ENCODE measurements around the gene CCDC15.

Gene CCDC15

DNA sequence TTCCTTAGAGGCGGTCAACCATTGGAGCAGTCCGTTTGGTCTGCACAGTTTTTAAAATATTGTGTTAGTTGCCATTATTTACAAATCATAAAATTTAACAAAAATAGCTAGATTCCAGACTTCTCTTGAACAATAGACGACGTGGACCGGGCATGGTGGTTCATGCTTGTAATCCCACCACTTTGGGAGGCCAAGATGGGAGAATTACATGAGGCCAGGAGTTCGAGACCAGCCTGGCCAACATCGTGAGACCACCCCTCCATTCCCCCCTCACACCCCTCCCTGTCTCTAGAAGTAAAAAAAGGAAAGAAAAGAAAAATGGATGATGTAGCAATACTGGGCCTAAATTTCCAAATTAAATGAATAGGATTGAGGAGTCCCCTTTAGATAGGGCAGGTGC lies 110.1 kb downstream of the CCDC15 start:
- DNase-seq (ENCODE audit: low read depth in 2 of 2): no peak

DNA sequence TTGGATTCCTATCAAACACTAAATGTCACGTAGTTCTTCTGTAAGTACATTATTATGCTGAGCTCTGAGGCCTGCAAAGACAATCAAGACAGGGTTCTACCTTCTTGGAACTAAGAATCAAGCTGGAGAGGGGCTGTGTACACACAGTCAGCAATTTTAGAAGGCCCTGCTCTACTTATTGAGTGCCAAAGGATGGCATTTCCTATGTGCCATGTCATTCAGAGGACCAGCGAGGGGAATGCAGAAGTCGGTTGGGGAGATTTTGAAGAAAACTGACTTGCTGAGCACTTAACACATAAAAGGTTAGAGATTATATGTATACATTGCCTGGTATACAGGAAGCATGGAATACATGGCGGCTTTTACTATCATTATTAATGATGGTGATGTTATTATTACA lies 114.4 kb downstream of the CCDC15 start:
- DNase-seq (ENCODE audit: low read depth in 2 of 2): no peak

DNA sequence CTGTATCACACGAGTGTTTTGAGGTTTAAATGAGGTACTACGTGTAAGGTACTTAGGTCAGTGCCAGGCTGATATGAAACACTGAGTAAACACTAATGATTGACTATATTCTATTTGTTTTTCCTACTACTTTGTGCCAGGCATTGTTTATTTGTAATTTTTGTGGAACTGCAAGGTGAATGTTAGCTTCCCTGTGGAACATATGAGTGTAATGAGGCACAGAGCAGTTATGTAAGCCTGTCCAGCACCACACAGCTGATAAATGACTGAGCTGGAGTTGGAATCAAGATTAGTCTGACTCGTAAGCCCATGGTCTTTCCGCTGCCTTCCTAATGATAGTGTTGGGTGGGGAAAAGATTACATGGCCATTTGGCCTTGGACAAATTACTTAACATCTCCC lies 115.0 kb downstream of the CCDC15 start:
- DNase-seq (ENCODE audit: low read depth in 2 of 2): no peak

DNA sequence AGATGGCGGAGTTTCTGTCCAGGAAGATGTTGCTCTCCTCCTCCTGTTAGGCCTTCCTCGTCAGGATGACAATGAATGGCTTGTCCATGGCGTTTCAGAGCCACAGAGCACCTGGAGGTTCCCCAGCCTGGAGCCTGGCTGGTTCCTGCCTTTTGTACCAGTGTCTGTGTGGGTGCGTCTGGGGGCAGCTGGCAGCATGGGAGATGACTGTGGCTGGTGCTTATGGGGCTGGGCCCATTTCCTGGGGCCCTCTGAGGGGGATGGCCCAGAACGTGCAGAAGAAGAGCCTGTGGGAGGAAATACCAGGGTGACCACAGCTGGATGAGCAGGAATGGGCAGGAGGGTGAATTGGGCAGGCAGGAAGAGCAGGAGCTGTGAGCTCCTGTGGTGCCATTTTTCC lies 115.8 kb downstream of the CCDC15 start:
- no peak for DNase-seq (ENCODE audit: low read depth in 2 of 2)

DNA sequence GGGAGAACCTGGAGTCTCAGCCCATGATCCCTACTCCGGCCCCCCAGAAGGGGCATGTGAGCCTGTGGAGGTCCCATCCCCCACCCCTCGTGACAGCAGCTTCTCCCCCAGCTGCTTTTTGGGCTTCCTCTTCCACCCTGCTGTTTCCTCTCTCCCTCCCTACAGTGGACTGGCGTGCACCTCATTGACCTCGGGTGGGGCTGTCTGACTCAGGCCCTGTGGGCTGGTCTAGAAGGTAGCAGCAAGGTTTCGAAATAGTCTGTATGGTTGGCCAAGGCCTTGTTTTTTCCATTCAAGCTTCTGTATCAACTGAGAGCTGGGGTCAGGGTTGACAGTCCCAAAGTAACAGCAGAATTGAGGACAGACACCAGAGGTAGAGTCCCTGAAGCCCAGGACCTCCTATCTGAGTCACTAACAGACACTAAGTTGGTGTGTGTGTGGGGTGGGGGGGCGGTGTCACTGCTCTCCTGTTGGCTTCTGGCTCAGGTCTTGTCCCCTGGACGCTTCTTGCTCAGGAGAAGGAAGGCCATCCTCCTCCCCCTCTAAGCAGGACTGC lies 116.8 kb downstream of the CCDC15 start:
- DNase-seq (ENCODE audit: low read depth in 2 of 2): no peak

DNA sequence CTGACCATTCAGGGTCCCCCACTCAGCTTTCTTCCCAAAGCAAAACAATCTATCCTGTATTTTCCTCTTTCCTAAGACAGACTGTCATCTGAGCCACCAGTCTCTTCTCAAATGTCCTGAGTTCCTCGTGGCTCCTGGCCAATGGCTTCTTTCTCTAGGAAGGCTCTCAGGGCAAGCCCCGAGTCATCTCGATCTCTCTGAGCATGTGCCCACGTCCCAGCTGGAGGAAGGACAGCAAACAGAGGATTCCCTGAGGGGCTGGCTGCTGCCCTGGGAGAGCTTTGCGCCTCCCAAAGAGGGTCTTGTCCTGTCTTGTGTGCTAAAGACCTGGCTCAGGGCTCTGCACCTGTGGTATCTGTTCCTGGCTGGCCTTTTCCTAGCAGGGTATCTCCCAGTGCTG lies 117.4 kb downstream of the CCDC15 start:
- no peak for DNase-seq (ENCODE audit: low read depth in 2 of 2)

DNA sequence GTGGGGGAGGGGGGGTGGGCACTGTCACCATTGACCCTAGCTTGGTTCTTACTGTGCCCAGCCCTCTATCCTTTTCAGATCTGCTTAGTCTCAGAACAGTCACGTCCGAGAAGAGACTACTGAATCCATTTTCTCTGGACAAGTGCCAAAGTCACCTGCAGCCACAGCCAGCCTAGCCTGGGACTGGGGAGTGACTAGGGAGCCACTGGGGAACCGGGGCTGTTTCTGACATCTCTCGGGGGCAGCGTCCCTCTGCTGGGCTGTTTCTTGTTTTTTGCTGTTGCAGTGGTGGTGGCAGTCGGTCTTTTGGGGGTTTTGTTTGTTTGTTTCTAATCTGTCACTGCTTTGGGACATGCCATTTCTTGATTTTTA lies 117.8 kb downstream of the CCDC15 start:
- DNase-seq (ENCODE audit: low read depth in 2 of 2): no peak

DNA sequence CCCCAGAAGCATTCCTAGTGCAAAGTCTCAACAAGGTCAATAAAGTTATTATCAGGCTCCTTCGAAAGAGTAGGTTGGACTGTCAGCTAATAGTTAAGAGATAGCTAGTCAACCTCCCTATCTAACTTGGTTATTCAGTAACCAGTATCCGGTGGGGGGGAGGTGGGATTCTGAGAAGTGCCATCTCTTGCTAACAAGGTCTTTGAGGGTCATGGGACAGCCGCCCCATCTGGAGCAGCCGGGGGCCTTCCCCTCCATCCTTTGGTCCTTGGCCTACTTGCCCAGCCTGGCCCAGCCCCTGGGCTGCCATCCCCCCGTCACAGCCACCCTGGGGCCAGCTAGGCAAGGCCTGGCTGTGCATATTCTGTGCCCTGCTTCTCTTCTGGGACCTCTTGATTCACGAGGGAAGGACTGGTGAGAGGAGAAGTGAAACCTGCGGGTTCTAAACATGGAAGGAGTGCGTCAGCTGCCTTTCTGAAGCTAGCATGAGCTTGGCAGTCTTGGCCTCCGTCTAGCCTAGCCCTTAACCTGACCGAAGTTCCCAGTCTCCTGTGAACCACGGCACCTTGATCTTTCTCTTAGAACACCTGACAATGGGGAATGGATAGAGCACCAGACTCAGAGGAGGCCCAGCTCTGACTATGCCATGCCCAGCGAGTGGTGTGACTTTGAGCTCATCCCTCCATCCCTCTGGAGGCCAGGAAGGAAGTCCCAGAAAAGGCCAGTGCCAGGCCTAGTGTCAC lies 118.4 kb downstream of the CCDC15 start:
- no peak for DNase-seq (ENCODE audit: low read depth in 2 of 2)

DNA sequence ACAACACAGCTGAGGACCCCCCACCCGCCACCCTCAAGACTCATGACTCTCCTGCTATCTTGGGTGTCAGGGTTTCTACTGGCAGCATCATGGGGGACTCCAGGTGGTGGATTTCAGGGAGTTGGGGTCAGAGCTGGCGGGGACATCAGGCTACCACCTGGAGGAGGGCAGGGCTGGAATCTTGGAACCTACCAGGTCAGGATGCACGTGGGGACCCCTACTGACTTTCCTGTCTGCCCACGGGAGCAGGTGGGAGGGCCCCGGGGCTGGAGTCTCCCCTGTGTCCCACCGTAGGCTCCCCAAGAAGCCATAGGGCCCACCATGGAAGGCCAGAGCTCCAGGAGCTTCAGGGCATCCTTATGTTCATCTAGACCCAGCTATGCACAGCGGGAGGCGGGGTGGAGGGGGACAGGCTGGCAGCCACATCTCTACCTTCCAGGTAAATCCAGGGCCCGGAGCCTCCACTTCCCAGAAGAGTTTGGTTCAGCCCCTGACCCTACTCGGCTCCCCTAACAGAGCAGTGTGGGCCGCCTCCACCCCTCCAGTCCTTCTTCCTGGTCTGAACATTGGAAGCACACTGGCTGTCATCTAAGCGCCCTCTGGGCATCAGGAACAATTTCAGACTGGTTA lies 119.1 kb downstream of the CCDC15 start:
- no peak for DNase-seq (ENCODE audit: low read depth in 2 of 2)

DNA sequence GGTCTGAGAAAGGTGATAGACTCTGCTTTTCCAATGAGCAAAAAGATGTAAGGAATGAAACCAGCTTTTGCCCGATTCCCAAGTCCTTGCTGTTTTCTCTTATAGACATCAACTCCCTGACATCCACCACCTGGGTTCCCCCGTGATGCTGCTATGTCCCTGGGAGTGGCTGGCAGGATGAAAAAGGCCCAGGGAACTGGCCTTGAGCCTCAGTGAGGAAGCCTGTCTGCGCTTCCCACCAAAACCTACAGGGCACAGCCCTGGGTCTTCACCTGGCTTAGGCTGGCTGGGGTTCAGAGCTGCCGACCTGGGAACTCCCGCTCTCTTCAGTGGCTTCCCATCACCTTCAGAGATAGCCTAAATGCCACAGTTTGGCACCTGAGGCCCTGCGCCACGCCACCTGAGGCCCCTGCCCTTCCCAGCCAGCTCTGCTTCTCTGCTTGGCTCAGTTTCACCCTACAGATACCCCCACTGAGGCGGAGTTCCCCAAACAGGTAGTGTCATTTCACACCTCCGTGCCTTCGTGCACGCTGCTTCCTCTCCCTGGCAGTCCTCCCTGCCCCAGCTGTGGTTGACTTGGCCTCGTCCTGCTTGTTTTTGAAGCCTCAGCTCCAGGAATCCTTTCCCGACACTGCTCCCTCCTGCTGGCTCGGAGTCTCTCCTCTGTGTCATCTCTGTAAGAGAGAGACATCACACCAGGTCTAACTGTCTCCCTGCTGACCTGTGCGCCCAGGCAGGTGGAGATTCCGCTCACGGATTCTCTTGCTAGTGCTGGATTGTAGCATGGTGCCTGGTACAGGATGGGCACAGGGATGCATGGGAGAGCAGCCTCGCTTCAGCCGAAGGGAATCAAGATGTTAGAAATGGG lies 119.8 kb downstream of the CCDC15 start:
- DNase-seq (ENCODE audit: low read depth in 2 of 2): no peak

DNA sequence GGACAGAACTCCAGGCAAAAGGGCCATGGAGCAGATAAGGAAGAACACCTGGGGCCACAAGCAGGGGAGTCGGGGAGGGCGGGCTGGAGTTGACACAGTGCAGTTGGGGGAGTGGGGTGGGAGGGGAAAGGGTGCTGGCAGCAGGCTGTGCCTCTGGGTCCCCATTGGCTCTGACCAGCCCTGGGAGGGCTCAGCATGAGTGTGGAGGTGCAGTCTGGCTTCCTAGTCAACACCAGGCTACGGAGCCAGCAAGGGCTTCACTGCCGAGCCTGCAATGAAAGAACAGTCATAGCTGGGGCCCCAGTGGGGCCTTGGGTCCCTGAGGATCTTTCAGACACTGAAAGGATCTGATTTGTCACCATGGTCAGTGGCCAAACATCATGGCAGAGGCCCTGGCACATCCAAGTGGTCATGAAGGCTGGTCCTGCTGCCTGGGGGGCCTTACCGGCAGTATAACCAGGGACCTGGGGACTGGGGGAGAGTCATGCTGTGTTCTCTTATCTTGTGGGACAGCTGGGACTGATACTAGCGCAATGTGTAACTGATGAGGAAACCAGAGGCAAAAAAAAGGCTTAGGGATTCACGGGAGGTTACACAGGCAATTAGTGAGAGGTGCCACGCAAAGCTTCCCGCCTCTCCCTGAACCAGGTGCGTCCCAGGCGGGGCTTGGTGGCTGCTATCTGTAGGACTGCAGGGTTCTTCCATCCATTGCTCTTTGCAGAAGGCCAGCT lies 120.7 kb downstream of the CCDC15 start:
- DNase-seq (ENCODE audit: low read depth in 2 of 2): no peak

DNA sequence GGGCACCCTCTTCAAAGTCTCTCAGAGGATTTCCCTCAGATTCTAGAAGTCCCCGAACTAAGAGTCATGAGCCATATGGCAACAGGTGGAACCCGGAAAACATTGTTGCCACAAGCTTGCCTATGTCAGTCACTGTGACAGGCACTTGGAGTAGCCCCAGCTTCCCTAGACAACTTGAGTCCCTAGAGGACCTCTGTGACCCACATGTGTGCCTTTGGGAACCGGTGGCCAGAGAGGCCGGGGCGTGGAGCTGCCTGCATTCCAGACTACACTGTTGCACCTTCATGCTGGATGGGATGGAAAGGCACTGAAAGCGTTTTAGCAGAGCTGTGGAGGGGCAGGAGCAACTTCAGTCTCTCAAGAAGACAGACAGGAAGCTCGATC lies 121.2 kb downstream of the CCDC15 start:
- no peak for DNase-seq (ENCODE audit: low read depth in 2 of 2)

DNA sequence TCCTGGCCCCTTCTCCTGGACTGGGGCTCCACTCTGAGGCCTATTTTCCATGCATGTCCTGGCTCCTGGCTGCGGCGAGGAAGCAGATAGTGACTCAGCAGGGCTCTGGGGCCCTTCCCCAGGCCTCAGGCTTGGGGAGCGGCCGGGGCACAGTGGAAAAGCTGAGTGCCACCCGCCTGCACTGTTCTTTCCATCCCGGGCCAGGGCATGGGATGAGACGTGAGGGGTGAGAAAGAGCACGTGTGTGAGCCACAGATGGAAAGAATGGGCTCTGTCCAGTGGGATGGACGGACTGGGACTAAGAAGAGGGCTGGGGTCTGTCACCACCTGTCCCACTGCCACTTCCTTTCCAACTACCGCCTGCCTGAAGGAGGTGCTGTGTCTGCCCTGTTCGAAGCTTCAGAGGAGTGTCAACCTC lies 121.9 kb downstream of the CCDC15 start:
- no peak for DNase-seq (ENCODE audit: low read depth in 2 of 2)

DNA sequence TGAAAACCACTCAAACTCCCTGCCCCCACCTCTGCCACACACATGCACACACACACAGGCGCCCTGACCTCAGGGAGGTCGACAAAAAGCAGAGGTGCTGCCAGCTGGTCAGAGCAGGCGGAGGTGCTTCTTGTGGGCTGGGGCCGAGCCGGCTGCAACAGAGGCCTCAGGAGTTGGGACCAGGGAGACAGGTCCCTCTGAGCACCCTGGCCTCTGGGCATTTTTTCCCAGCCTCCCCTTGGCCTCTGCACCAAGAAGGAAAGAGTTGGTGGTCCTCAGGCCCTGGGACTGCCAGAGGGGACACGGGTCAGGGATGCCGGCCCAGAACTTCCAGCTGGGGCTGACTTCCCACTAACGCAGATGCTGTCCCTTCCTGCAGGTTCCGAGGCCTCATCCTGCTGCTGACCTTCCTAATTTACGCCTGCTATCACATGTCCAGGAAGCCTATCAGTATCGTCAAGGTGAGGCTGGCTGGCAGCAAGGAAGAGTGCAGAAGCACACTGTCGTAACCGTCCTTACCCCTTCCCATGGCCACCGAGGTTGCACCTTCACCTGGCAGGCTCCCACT lies 122.5 kb downstream of the CCDC15 start:
- no peak for DNase-seq (ENCODE audit: low read depth in 2 of 2)

DNA sequence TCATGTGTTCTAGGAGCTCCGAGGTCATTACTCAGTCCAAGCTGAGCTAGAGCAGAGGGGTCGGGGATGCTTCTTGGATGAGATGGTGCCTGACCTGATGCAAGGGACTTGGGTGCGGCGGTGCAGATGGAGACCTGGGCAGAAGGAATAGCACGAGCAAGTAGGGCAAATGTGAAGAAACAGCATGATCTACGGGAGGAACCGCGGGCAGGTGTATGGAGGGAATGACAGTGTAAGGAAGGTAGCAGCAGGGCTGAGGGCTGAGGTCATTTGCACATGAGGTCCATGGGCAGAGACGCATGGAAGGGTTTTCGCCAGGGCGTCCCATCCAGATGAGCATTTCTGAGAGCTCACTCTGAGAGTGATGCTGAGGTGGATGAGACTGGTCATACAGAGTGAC lies 124.0 kb downstream of the CCDC15 start:
- DNase-seq (ENCODE audit: low read depth in 2 of 2): no peak

DNA sequence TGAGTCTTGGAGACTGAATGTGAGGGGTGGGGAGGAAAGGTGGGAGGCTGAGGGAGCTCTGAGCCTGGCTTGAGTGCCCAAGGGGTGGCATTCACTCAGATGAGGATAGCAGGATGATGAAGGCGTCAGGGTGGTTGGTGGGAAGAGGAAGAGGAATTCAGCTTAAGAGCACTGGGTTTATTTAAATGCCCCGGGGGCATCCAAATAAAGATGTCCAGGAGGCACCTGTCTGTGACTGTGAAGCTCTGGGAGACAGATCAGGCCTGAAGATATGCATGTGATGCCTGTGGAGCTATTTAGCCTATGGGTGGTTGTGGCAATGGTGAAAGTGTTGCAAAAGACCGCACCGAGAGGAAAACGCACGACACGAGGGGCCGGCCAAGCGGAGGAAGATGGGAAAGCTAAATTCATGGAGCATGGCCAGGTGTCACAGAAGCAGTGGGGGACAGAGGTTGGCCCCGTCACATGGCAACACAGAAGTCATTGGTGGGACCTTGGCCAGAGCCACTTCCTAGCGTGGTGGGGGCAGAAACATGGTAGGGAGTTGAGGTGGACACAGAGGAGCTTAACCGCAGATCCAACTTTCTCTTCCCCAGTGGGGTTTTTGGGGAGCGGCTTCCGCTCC lies 124.6 kb downstream of the CCDC15 start:
- no peak for DNase-seq (ENCODE audit: low read depth in 2 of 2)

DNA sequence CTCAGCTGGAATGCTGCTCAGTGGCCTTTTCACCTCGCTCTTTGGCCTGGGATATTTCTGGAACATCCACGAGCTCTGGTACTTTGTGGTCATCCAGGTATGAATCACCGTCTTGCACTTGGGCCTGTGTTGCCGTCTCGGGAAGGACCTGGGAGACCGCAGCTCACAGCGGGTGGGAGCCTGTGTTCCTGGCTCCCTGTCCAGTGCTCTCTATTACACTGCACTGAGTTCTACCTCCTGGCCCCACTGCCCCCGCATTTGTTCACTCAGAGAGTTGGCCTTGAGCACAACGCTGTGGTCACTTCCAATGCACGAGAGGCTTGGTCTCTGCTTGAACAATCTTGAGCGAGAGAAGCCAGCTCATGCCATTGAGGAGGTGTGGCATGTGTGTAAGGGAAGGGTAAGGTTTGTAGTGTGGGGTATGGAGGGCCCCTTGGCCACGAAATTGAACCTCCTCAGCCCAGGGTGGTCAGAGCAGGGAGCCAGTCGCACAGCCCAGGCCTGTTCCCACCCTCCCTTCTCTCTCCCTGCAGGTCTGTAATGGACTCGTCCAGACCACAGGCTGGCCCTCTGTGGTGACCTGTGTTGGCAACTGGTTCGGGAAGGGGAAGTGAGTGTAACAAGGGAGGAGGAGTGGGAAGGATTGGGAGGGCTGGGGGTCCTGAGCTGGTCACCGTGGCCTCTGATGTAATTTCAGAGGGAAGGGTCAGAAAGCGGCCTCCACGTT lies 125.3 kb downstream of the CCDC15 start:
- no peak for DNase-seq (ENCODE audit: low read depth in 2 of 2)

DNA sequence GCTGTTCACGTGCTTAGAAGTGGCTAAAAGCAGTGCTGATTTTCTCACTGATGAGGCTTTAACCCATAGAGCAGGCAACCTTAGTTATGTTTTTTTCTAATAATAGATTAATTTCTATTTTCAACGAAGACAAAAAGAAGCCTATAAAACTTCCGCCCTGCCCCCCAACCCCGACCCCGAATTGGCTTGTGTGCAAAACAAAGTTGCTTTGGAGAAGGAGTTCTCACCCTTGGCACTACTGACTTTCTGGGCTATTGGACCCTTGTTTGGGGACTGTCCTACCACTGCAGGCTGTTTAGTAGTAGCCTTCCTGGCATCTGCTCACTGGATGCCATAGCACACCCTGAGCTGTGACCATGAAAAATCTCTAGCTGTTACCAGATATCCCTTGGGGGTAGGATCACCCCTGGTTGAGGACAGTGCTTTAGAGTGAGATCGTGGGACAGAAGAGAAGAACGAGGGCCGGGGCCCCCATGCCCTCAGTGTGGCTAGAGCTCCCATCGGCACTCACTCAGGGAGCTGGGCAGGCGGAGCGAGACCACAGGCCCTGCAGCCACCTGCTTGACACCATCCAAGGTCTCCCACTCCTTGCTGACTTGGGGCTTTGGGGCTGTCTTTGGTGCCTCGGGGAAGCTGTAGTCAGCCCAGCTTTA lies 126.0 kb downstream of the CCDC15 start:
- DNase-seq (ENCODE audit: low read depth in 2 of 2): no peak

DNA sequence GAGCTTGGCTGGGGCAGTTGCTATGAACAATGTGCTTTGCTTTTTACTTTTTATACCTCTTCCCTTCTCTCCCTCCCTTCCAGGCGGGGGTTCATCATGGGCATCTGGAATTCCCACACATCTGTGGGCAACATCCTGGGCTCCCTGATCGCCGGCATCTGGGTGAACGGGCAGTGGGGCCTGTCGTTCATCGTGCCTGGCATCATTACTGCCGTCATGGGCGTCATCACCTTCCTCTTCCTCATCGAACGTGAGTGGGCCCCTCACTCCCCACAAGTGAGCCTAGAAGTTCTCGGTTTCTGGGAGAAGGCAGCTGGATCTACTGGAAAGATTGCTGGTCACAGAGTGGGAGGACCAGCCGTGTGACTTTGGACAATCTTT lies 126.5 kb downstream of the CCDC15 start:
- no peak for DNase-seq (ENCODE audit: low read depth in 2 of 2)
